HG03060 (cell line): ENCODE measurements around the gene TBX3.

Source experiments
- ATAC-seq: cut with Tn5 transposase; IDR thresholded peaks from one replicate; pipeline ENCODE4 v1.9.1; 2021; ENCODE audit warnings: low read depth, moderate number of reproducible peaks; ENCODE audit not compliant: unreplicated experiment

Gene TBX3

GRCh38 chr12:114697243-114697716 lies 13.3 kb upstream of the TBX3 start:
- no peak for ATAC-seq

GRCh38 chr12:114696443-114697242 lies 12.7 kb upstream of the TBX3 start:
- no peak for ATAC-seq

GRCh38 chr12:114695305-114695592 lies 11.3 kb upstream of the TBX3 start:
- ATAC-seq = no peak

- ATAC-seq = no peak
Observed at GRCh38 chr12:114694436-114695304, 10.7 kb upstream of the TBX3 start.

GRCh38 chr12:114693532-114693931 lies 9.6 kb upstream of the TBX3 start:
- ATAC-seq = no peak

GRCh38 chr12:114693059-114693531 lies 9.1 kb upstream of the TBX3 start:
- no peak for ATAC-seq

- ATAC-seq = no peak
Observed at GRCh38 chr12:114692186-114693058, 8.4 kb upstream of the TBX3 start.

GRCh38 chr12:114691763-114692185 lies 7.8 kb upstream of the TBX3 start:
- ATAC-seq = no peak

- no peak for ATAC-seq
Observed at GRCh38 chr12:114691196-114691595, 7.2 kb upstream of the TBX3 start.

GRCh38 chr12:114690267-114691135 lies 6.5 kb upstream of the TBX3 start:
- no peak for ATAC-seq

GRCh38 chr12:114689075-114689994 lies 5.4 kb upstream of the TBX3 start:
- ATAC-seq = no peak

- ATAC-seq = no peak
Observed at GRCh38 chr12:114688256-114688845, 4.4 kb upstream of the TBX3 start.

GRCh38 chr12:114687802-114688201 lies 3.8 kb upstream of the TBX3 start:
- no peak for ATAC-seq

GRCh38 chr12:114686773-114687500 lies 3.0 kb upstream of the TBX3 start:
- ATAC-seq = no peak

GRCh38 chr12:114686426-114686772 lies 2.4 kb upstream of the TBX3 start:
- no peak for ATAC-seq

GRCh38 chr12:114685869-114686268 lies 1.9 kb upstream of the TBX3 start:
- no peak for ATAC-seq

- ATAC-seq = no peak
Observed at GRCh38 chr12:114685320-114685781, 1.4 kb upstream of the TBX3 start.

- ATAC-seq = no peak
Observed at GRCh38 chr12:114684870-114685273, 897 bp upstream of the TBX3 start.
